ENCODE data around the gene PABPN1L. TPM values are rescaled to one million over a fixed set of nuclear protein-coding genes. Genes with fewer than 3 reads are reported as not detected.

Gene PABPN1L
- total and polyA plus RNA-seq, 9 of the 15 experiments (the other 6 are each of a cell fraction or from before 2014, with no cell fraction given), result 0.11 to 0.32 TPM; not detected in 7

- in situ Hi-C loops (cut with MboI) (no loop called here), intact Hi-C loops (cut with micrococcal nuclease) (no loop called here)
- WGBS (ENCODE audit: insufficient coverage, low coverage, missing lambda C conversion rate), result 49% methylated on average over 29 of the region's 33 CpGs
- TF ChIP-seq POLR2G (IDR thresholded peaks at IDR 0.05; ENCODE audit: low read depth, low read length), result peak; percentile 21; the same call in 1 of the 2 replicates
- peak; percentile 69 for TF ChIP-seq ZNF263 (CRISPR knock-in tag; IDR thresholded peaks at IDR 0.05; ENCODE audit: borderline replicate concordance)
- TF ChIP-seq DPF2 (IDR thresholded peaks at IDR 0.05), result no peak
- TF ChIP-seq ESRRB (CRISPR knock-in tag; IDR thresholded peaks at IDR 0.05; ENCODE audit: borderline replicate concordance), result no peak
- no peak for TF ChIP-seq ZC3H11A (IDR thresholded peaks at IDR 0.05; ENCODE audit: low read depth, low read length)
- Histone ChIP-seq H3K9ac (ENCODE audit: insufficient read depth in 1 of 2, low read depth in 2 of 2, low read length in 2 of 2) (peak overlapping the region in 1 of 2 experiments; percentile 45; a peak in 1 of 4 replicates), H3K27ac (ENCODE audit: extremely low read depth, low read depth, low read length) (no peak overlapping the region), H3K9me1 (ENCODE audit: control insufficient read depth, insufficient read depth, low read length) (no peaks in the 10 kb centered on the region), H3K27me3 (ENCODE audit: control insufficient read depth in 2 of 2, insufficient read depth in 2 of 2, low read length in 2 of 2) (no peaks in the 10 kb centered on the region), H3K36me3 (ENCODE audit: control insufficient read depth, insufficient read depth, low read length) (no peaks in the 10 kb centered on the region), H3K4me2 (ENCODE audit: insufficient read depth, low read length) (no peak overlapping the region), H3K79me2 (ENCODE audit: control insufficient read depth, insufficient read depth, low read length) (no peaks in the 10 kb centered on the region), H3K4me3 (no peak overlapping the region), H2AFZ (ENCODE audit: low read depth, low read length) (no peak overlapping the region), H3K9me3 (replicated peaks; ENCODE audit: control insufficient read depth, insufficient read depth, low read depth, low read length) (no peaks in the 10 kb centered on the region), H3K4me1 (replicated peaks in 1 of 2; ENCODE audit: control insufficient read depth in 2 of 2, insufficient read depth in 2 of 2, low read length in 2 of 2) (peaks cover 0 to 49% of the 10 kb centered on the region in 2 experiments; a peak in 2 of 5 replicates), H4K20me1 (replicated peaks; ENCODE audit: control insufficient read depth, insufficient read depth, low read length) (no peaks in the 10 kb centered on the region; the same call in 1 of the 2 replicates)
- peak in 1 of 4 experiments; percentile 42 for DNase-seq (ENCODE audit: extremely low read depth in 1 of 4, low spot score in 3 of 4)
- peak; percentile 81 for ATAC-seq
- peak; percentile 65 for FAIRE-seq
- no TSS peak for BruUV-seq (replicated peaks)
- POLR2A ChIA-PET, result interaction anchor here (0.6 to 0.7 kb wide), 2 partner anchors 18 to 322 kb away, joined by 3 read pairs; no protein-coding TSS in a partner anchor
- CTCF ChIA-PET (ENCODE audit: low intra/inter-chr PET ratio), result no interaction called here
These were observed 42.0 kb downstream of the PABPN1L start for GRCh38 chr16:88824256-88825077.

Data from K562 (cell line).